Neural progenitor cell (in vitro differentiated cells): ENCODE measurements around the gene ACBD7.

Experiments used
- EZH2phosphoT487 ChIP-seq: fragments of 200-600 bp; sonication (generic); IDR thresholded peaks from 2 replicates; pipeline ENCODE4 v1.6.1; 2017; ENCODE audit warnings: antibody characterized with exemption
- TF ChIP-seq, protein P1 (sequence below): fragments of 200-600 bp; sonication (generic); IDR thresholded peaks from 2 replicates; pipeline ENCODE4 v1.5.1; 2017; ENCODE audit warnings: antibody characterized with exemption, mild to moderate bottlenecking

DNA sequence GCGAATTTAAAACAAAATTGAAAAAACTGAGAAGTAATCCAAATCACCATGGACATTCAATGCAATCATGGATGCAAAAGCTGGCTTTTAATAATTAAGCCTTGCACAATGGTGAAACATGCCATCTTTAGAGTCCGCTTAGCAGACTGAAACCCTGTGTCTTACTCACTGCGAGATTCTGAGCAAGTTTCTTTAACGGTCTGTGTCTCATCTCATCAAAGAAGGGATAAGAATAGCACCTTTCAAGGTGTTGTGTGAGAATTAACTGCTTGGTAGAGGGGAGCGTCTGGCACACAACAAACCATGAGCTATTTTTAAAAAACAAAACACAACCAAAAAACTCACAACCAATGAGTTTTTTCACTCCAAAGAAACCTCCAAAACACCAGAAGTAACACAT, 21.4 kb downstream of the ACBD7 start:
- TF ChIP-seq, protein P1, sequence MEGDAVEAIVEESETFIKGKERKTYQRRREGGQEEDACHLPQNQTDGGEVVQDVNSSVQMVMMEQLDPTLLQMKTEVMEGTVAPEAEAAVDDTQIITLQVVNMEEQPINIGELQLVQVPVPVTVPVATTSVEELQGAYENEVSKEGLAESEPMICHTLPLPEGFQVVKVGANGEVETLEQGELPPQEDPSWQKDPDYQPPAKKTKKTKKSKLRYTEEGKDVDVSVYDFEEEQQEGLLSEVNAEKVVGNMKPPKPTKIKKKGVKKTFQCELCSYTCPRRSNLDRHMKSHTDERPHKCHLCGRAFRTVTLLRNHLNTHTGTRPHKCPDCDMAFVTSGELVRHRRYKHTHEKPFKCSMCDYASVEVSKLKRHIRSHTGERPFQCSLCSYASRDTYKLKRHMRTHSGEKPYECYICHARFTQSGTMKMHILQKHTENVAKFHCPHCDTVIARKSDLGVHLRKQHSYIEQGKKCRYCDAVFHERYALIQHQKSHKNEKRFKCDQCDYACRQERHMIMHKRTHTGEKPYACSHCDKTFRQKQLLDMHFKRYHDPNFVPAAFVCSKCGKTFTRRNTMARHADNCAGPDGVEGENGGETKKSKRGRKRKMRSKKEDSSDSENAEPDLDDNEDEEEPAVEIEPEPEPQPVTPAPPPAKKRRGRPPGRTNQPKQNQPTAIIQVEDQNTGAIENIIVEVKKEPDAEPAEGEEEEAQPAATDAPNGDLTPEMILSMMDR, result no peak
- TF ChIP-seq EZH2phosphoT487, result no peak
